Transverse colon (tissue), 4 donors: Measurements from ENCODE around the gene ANP32A. TPM values are rescaled to one million over a fixed set of nuclear protein-coding genes. Genes with fewer than 3 reads are reported as not detected.

Experiments used
- DNase-seq: peaks from one replicate; pipeline ENCODE4 v3.0.0-alpha.2; 2019
- H3K27ac ChIP-seq, 4 donors: fragments of 200-600 bp; sonication (generic); 2 replicates each; pipeline ENCODE4 v1.5.1; 2016 to 2018; ENCODE audit warnings: inconsistent platforms in 4 of 4
- H3K27me3 ChIP-seq: fragments of 200-600 bp; sonication (generic); 2 replicates; pipeline ENCODE4 v1.5.1; 2017; ENCODE audit warnings: inconsistent platforms
- H3K36me3 ChIP-seq, 4 donors: fragments of 200-600 bp; sonication (generic); 2 replicates each; pipeline ENCODE4 v1.5.1; 2017 to 2019; ENCODE audit warnings: inconsistent platforms in 4 of 4
- H3K4me1 ChIP-seq, 4 donors: fragments of 200-600 bp; sonication (generic); 2 replicates each; pipeline ENCODE4 v1.5.1; 2017 to 2020; ENCODE audit warnings: inconsistent platforms in 4 of 4
- H3K4me3 ChIP-seq, 4 donors: fragments of 200-600 bp; sonication (generic); 1 replicate in 1 of 4; 2 replicates in 3 of 4; pipeline versions ENCODE4 v1.5.1 to v1.6.1; 2017 to 2019; ENCODE audit warnings: inconsistent platforms in 4 of 4
- H3K9me3 ChIP-seq, 2 donors: fragments of 200-600 bp; sonication (generic); 2 replicates each; pipeline ENCODE4 v1.5.1; 2017 to 2019; ENCODE audit warnings: inconsistent platforms in 2 of 2
- CTCF ChIP-seq, 5 experiments: fragments of 200-600 bp in 3 of 5; fragments of 450-650 bp in 2 of 5; sonication (generic) in 3 of 5; IDR thresholded peaks; 1 replicate in 2 of 5; 2 replicates in 3 of 5; pipeline ENCODE4 v1.5.1; 2016 to 2017; ENCODE audit warnings: antibody characterized with exemption in 5 of 5, inconsistent platforms in 3 of 5, mild to moderate bottlenecking in 2 of 5, moderate library complexity in 1 of 5
- EP300 ChIP-seq: sonication (generic); formaldehyde crosslinking; IDR thresholded peaks from one replicate; pipeline ENCODE4 v1.6.1; 2017; ENCODE audit warnings: antibody characterized with exemption, low read depth
- POLR2A ChIP-seq: fragments of 450-650 bp; IDR thresholded peaks from one replicate; pipeline ENCODE4 v1.6.1; 2016; ENCODE audit warnings: antibody characterized with exemption, mild to moderate bottlenecking, moderate library complexity
- POLR2AphosphoS5 ChIP-seq, 3 donors: sonication (generic); formaldehyde crosslinking; IDR thresholded peaks; one replicate each; pipeline ENCODE4 v1.6.1; 2016; ENCODE audit warnings: antibody characterized with exemption in 3 of 3
- WGBS, 2 donors: methylation state at CpG; one replicate each; pipeline ENCODE4 v1.1.5; 2018; ENCODE audit warnings: low coverage in 1 of 2; 5-methylcytosine and 5-hydroxymethylcytosine counted together
- in situ Hi-C, 4 donors: fragments of 200-750 bp; cut with MboI; loops; one replicate each; pipeline versions ENCODE4 v1.15.0 to v1.15.1; 2017; ENCODE audit warnings: low sequenced_read_pairs in 3 of 4, low pct_ligation_motif_present in 1 of 4, low pct_unique_long_range_greater_than_20kb in 1 of 4
- intact Hi-C: fragments of 100-400 bp; cut with DNase I; formaldehyde crosslinking; loops from one replicate; pipeline ENCODE4 v1.15.1; 2023; ENCODE audit warnings: low total_unique reads
- total RNA-seq, 4 donors: library from RNA; depleted of rRNA; stranded (reverse); fragments of >200 nt; gene quantifications; one replicate each; pipeline ENCODE4 v1.1.0, GENCODE V29; 2016

Gene ANP32A
- total RNA-seq, 4 donors from 2014 or later, result 23.9 to 92.7 (median 69.4) TPM

- TF ChIP-seq POLR2A, result peak; percentile 45
- TF ChIP-seq EP300, result no peak
- no peak for TF ChIP-seq CTCF (IDR thresholded peaks at IDR 0.05)
- peak in 2 of 3 donors; percentile 7 to 8 for TF ChIP-seq POLR2AphosphoS5 (IDR thresholded peaks at IDR 0.05)
- Histone ChIP-seq H3K9me3 (no peaks in the 10 kb centered on the region), H3K27ac (peak overlapping the region; percentile 97 to 100 (median 99)), H3K36me3 (no peaks in the 10 kb centered on the region), H3K27me3 (no peaks in the 10 kb centered on the region), H3K4me1 (peaks cover 9 to 34% (median 22%) of the 10 kb centered on the region in 4 donors), H3K4me3 (peak overlapping the region; percentile 80 to 98 (median 82))
- intact Hi-C loops (no loop called here), in situ Hi-C loops (no loop called here)
- 0% methylated on average over 13 to 62 of the region's 68 CpGs for WGBS, 2 donors
- peak; percentile 48 for DNase-seq
Observed at GRCh38 chr15:68818769-68819494, 1.8 kb downstream of the ANP32A start.

- H3K9me3 ChIP-seq, result no peaks in the 10 kb centered on the region
- H3K27me3 ChIP-seq, result no peaks in the 10 kb centered on the region
- intact Hi-C loops, result no loop called here
- in situ Hi-C loops, result no loop called here
- peak; percentile 69 for DNase-seq
- no peak for TF ChIP-seq POLR2A
- no peak for TF ChIP-seq EP300
- TF ChIP-seq CTCF (IDR thresholded peaks at IDR 0.05), result peak in 2 of 5 experiments; percentile 6 to 12
- peak in 2 of 3 donors; percentile 8 to 38 for TF ChIP-seq POLR2AphosphoS5 (IDR thresholded peaks at IDR 0.05)
- H3K4me1 ChIP-seq, result peaks cover 15 to 42% (median 29%) of the 10 kb centered on the region in 4 donors
- peak overlapping the region; percentile 80 to 98 (median 82) for H3K4me3 ChIP-seq
- H3K27ac ChIP-seq, result peak overlapping the region; percentile 97 to 100 (median 99)
- 0 to 1% methylated on average over 8 to 43 of the region's 75 CpGs for WGBS, 2 donors
- H3K36me3 ChIP-seq, result no peaks in the 10 kb centered on the region
Observed at GRCh38 chr15:68818066-68818768, 2.5 kb downstream of the ANP32A start.

GRCh38 chr15:68817304-68818065 is 3.2 kb downstream of the ANP32A start:
- intact Hi-C loops, result no loop called here
- Histone ChIP-seq H3K4me3 (peak overlapping the region; percentile 80 to 98 (median 82)), H3K9me3 (no peaks in the 10 kb centered on the region), H3K4me1 (peaks cover 19 to 45% (median 36%) of the 10 kb centered on the region in 4 donors), H3K27ac (peak overlapping the region; percentile 97 to 100 (median 99)), H3K36me3 (no peaks in the 10 kb centered on the region), H3K27me3 (no peaks in the 10 kb centered on the region)
- 0% methylated on average over 10 to 58 of the region's 64 CpGs for WGBS, 2 donors
- TF ChIP-seq EP300 (no peak), POLR2AphosphoS5 (IDR thresholded peaks at IDR 0.05) (peak in 2 of 3 donors; percentile 24 to 63), CTCF (IDR thresholded peaks at IDR 0.05) (peak in 1 of 5 experiments; percentile 5), POLR2A (peak; percentile 72)
- peak; percentile 79 for DNase-seq
- in situ Hi-C loops, result no loop called here
